ENCODE data around the gene AP3B1. TPM values are rescaled to one million over a fixed set of nuclear protein-coding genes. Genes with fewer than 3 reads are reported as not detected.
A peak's percentile ranks its signal among the peaks of the same experiment; 100 is the strongest.

AP3B1 gene
- total RNA-seq, 1 donor from 2014 or later = 38.9 TPM

- DNase-seq (ENCODE audit: low read depth in 2 of 2) = no peak
Observed at GRCh38 chr5:78288246-78288645, 6.3 kb downstream of the AP3B1 start.

GRCh38 chr5:78287833-78288232 lies 6.7 kb downstream of the AP3B1 start:
- DNase-seq (ENCODE audit: low read depth in 2 of 2) = peak in 1 of 2 donors; percentile 55

GRCh38 chr5:78287169-78287568 lies 7.3 kb downstream of the AP3B1 start:
- no peak for DNase-seq (ENCODE audit: low read depth in 2 of 2)

GRCh38 chr5:78286290-78286689 lies 8.2 kb downstream of the AP3B1 start:
- DNase-seq (ENCODE audit: low read depth in 2 of 2) = peak in 1 of 2 donors; percentile 21

- DNase-seq (ENCODE audit: low read depth in 2 of 2) = no peak
Observed at GRCh38 chr5:78283802-78284201, 10.7 kb downstream of the AP3B1 start.

GRCh38 chr5:78283105-78283504 lies 11.4 kb downstream of the AP3B1 start:
- no peak for DNase-seq (ENCODE audit: low read depth in 2 of 2)

GRCh38 chr5:78280261-78280660 lies 14.2 kb downstream of the AP3B1 start:
- DNase-seq (ENCODE audit: low read depth in 2 of 2) = no peak

GRCh38 chr5:78279194-78279593 lies 15.3 kb downstream of the AP3B1 start:
- DNase-seq (ENCODE audit: low read depth in 2 of 2) = no peak

- no peak for DNase-seq (ENCODE audit: low read depth in 2 of 2)
Observed at GRCh38 chr5:78277715-78278114, 16.8 kb downstream of the AP3B1 start.

GRCh38 chr5:78275998-78276543 lies 18.4 kb downstream of the AP3B1 start:
- no peak for DNase-seq (ENCODE audit: low read depth in 2 of 2)

- no peak for DNase-seq (ENCODE audit: low read depth in 2 of 2)
Observed at GRCh38 chr5:78274540-78275197, 19.8 kb downstream of the AP3B1 start.

GRCh38 chr5:78273436-78273835 lies 21.1 kb downstream of the AP3B1 start:
- no peak for DNase-seq (ENCODE audit: low read depth in 2 of 2)

- DNase-seq (ENCODE audit: low read depth in 2 of 2) = no peak
Observed at GRCh38 chr5:78271766-78272165, 22.7 kb downstream of the AP3B1 start.

- DNase-seq (ENCODE audit: low read depth in 2 of 2) = peak; percentile 12 to 18
Observed at GRCh38 chr5:78269088-78269703, 25.3 kb downstream of the AP3B1 start.

GRCh38 chr5:78268356-78268755 lies 26.1 kb downstream of the AP3B1 start:
- no peak for DNase-seq (ENCODE audit: low read depth in 2 of 2)

- no peak for DNase-seq (ENCODE audit: low read depth in 2 of 2)
Observed at GRCh38 chr5:78265163-78265562, 29.3 kb downstream of the AP3B1 start.

- DNase-seq (ENCODE audit: low read depth in 2 of 2) = no peak
Observed at GRCh38 chr5:78264600-78264999, 29.9 kb downstream of the AP3B1 start.

- DNase-seq (ENCODE audit: low read depth in 2 of 2) = no peak
Observed at GRCh38 chr5:78260771-78261170, 33.7 kb downstream of the AP3B1 start.

GRCh38 chr5:78253201-78253600 lies 41.3 kb downstream of the AP3B1 start:
- DNase-seq (ENCODE audit: low read depth in 2 of 2) = no peak

- DNase-seq (ENCODE audit: low read depth in 2 of 2) = no peak
Observed at GRCh38 chr5:78252715-78253114, 41.8 kb downstream of the AP3B1 start.

GRCh38 chr5:78251663-78252284 lies 42.7 kb downstream of the AP3B1 start:
- DNase-seq (ENCODE audit: low read depth in 2 of 2) = no peak

- DNase-seq (ENCODE audit: low read depth in 2 of 2) = no peak
Observed at GRCh38 chr5:78245136-78245535, 49.4 kb downstream of the AP3B1 start.

GRCh38 chr5:78243639-78244038 lies 50.9 kb downstream of the AP3B1 start:
- peak; percentile 88 to 92 for DNase-seq (ENCODE audit: low read depth in 2 of 2)

All from dermis microvascular lymphatic vessel endothelial cell (primary cell).